NAMALWA (cell line): ENCODE measurements around the gene IQCM.

Source experiments
- DNase-seq: peaks from one replicate; pipeline ENCODE4 v3.0.0-alpha.2; 2015; ENCODE audit warnings: low spot score

Gene IQCM

DNA sequence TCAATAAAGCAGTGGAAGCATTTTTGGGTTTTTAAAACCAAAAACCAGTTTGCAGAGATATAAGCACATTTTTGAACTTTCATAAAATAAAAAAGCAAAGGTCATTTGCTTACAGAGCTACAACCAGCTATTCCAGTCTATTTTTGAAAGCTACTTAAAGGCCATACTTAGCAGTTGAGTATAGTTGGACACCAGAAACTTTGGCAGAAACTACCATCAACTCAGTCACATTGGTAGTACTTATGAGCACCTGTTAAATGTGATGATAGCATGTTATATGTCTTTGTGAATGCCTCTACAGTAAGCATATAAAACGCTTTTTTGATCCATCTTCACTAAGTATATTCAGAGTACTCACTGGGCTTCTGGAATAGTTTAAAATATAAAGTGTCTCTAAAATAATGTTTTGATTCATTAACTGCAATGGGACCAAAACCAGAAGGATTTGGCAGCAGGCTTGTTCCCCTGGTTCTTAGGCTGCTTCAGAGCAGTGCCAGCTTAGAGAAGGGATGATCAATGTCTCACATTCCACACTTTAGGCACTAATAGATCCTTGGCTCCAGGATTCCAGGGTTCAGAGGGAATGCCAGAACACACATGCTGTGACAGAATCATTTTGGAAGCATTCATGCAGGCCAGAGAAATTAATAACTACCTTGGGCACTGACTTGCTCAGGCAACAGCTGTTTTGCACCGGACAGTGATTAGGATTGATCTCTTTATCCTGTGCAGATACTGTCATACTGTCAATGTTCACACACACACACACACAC lies 103.9 kb downstream of the IQCM start:
- DNase-seq: no peak

DNA sequence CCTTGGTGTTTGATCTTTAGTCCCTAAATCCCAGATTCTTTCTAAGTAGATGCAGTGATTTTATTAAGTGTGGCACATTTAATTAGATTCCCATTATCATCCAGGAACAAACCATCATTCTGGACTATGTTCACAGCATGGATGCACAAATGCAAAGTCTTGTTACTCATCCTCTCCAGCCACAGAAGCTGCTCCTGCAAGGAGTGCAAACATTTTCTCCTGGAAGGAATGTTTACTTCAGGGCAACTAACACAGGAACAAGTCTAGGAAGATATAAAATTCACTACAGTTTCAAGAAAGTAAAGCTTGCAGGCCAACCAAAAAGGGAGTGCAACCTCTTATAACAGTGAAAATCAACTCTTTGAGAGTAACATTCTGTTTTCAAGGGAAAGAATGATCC lies 106.0 kb downstream of the IQCM start:
- DNase-seq: no peak

DNA sequence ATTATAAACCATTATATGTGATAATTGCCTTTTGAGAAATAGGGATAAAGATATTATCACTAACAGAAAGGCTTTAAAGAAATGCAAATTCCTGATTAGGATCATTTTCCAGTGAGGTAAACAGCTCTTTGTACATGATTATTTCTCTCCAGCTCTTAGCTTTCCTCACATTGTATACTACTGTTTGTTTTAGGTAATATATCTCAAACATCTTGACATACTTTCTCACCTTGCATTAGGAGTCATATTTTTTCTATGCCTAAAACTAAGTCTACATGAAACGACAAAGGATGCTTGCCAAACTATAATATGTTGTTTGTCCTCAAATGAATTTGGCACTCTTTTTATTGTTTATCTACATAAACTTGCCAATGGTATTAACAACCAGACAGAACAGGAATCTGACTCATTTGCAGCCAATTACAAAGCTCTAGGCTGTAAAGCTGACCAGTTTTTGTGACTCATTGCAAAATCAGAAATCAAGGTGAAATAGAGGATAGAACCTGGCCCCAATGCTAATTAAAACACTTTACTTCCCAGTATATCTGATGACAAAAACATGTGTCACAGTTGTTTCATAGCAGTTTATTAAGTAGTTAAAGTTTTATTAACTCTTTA lies 107.0 kb downstream of the IQCM start:
- DNase-seq: no peak

DNA sequence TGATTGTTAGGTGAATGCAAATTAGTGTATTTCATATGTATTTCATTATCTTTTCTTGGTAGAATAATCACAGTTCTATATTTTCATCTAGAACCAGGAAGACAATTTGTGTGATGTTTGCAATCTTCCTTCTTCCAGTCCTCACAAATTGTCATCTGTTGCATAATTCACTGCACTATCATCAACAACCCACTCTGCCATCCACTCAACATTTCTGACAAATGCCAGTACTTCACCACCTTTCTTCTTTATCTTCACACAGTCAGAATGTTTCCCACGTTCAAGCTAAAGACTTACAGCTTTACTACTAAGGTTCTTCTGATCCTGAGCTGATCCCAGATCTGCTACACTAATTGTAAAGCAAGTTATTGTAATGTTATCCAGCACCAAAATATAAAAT lies 107.8 kb downstream of the IQCM start:
- DNase-seq: no peak

DNA sequence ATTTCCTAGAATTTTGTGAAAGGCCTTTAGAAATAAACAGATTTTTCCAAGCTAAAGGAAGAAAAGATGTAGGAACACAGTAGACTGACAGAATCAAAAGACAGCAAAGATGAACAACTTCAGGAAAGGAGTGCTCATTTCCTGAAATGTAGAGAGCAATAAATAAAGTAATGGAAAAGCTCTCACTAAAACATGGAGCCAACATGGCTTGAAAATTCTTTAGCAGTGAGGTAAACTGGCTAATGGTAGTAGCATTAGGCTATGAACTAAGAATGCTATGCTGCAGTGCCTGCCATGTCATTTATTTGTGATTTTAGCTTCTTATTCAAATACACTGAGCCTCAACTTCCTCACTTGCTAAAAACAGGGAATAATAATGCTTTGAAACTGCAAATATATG lies 108.7 kb downstream of the IQCM start:
- DNase-seq: no peak

DNA sequence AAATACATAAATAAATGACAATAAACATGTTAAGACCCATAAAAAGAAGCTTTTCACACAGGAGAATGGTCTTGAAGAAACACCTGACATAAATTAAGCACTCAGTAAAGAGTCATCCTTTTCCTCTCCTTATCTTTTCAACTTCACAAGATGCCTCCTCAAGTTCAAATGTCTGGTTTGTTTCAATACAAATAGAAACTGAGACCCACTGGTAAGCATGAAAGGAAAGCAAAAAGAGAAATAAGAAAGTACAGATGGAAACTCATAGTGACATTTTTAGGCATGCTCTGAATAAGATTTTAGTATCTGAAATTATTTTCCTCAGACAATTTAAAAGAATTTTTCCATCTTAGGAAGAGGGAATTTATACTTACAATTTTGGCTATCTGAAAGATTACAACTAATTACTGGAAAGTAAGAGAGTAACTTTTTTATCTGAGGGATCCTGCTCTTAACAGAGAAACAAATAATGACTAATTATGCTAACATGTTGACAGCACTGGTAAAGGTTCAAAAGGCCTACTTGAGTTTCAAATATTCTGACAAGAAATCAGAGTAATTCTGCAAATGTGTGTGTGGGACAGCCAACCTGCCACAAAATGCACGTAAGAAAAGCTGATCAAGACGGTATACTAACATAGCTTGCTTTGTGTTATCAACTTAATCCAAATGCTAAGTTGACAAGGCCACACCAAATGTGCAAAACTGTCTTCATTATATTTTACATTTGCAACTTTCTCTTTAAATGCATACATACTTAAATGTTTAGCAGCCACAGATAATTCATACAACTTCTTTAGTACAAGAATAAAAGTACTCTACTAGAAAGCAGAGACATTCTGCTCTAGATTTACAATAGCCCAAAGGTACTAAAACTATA lies 113.0 kb downstream of the IQCM start:
- no peak for DNase-seq

DNA sequence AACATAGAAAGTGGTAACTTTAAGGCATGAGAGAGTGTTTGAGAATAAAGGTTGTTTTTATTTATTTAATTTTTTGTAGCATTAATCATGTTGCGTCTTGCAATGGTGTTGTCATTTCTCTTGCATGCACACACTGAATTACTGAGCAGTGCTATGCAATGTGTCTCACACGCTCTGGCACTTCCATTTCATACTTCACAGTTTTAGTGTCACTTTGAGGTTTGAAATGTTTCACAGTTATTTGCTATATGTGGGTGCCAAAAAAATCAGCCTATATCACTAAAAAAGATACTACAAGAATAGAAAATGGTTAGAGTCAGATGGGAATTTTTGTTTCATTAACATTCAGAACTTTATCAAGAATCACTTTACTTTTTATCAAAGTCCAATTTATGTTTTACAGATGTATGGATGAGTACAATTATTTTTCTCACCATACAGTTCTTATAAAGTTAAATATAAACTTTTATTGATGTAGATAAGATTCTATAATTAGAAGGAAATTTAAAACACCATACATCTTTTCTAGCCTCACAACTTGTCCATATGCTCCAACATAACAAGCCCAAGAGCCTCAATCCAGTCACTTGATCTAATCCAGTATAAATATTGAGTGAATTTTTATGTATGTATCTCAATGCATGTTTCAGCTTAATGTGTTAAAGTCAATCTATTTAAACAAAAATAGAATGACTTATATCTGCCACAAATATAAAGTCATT lies 114.0 kb downstream of the IQCM start:
- no peak for DNase-seq

DNA sequence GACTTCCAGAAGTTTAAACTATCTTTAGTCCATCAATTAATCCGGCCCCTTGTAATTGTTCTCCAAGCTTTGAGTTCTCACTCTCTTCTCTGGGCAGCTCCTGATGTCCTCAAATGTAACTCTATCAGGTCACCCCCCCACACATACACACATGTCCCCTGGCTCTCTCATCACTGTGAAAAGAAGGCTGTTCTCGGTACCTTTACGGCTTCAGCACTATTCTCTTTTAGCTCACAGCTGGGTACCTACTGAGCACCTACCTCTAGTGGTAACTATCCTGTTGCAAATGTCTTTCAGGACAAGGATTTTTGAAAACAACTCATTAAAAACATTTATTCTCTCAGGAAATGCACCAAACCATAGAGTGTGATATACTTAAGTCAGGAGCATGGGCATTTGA lies 115.4 kb downstream of the IQCM start:
- DNase-seq: no peak

DNA sequence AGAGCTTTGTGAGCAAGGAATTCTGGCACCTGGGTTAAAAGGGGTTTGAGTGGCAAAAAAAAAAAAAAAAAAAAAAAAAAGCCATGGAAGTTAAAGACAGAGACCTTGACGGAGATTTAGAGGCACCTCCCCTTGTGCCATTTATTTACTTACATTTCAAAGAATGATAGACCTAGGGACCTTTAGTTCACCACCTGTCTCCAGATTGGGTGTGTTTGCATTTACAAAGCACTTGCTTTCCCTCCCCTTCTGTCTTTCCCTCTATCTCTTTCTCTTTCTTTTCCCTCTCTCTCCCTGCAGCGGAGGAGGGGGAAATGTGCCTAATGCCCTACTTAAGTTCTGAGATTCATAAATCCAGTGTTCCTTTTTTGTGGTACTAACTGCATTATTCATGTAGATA lies 116.0 kb downstream of the IQCM start:
- DNase-seq: no peak

DNA sequence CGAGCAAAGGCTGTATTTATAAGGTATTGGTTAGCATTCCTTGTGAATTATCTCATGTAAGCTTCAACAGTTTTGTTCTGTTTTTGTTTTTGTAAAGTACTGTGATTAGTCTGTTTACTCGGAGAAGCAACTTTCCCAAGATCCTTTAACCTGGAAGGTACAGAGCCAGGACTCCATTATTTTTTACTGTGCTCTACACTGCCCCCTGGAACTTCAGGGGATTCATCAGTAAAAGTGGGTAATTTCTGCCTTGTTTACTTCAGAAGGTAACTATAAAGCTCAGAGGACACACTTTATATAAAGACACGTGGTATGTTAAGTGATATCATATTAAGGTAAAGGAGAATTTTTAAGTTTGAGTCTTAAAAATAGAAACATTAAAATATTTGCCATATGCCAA lies 124.9 kb downstream of the IQCM start:
- DNase-seq: peak; percentile 5

DNA sequence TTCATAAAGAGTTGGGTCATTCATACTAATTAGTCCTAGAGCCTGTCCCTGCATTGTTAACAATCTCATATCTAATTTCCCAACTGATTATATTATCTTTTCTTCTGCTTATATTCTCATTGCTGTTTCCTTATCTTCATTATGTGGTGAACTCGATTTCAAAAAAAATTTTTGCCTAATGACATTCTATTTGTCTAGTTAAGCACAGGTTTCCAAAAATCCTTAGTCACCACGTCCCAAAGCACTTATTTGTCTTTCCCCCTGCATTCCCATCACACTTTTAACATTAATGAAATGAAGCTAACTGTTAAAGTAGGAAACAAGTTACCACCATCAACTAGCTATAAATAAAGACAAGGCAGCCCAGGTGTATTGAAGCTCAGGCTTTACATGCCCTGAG lies 131.1 kb downstream of the IQCM start:
- no peak for DNase-seq

DNA sequence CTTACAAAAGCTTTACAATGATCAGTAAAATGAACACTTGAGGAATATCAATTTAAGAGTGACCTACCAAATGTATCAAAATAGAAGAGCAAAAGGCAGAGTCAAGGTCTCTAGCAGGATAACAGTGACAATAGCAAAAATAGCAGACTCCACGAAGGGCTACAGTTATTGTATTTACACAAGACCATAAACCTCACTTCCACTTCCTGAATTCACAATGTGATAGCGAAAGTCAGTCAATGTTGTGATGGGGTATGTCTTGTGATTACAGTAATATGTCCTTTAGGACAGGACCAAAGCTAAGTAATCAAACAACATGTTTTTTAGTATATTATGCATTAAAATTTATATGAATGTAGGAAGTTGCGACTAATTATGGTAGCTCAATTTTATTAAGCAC lies 139.6 kb downstream of the IQCM start:
- DNase-seq: peak; percentile 5

DNA sequence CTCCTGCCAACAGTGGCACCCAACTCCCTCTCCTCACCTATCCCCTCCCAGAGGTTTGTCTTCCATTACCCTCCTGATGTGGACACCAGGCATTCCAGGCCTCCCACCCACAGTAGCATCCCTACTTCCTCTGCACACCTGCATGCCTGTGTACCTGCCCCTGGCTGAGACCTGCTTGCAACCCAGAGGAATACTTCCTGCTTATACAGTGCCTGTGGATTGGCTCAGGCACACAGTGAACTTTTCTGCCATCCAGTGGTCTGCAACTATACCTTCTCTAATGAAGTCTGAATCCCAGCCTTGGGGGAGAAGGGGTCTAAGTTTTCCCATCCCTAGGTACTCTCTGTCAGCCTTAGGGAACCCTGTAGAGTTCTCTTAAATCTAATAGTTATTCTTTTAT lies 169.9 kb downstream of the IQCM start:
- DNase-seq: no peak

DNA sequence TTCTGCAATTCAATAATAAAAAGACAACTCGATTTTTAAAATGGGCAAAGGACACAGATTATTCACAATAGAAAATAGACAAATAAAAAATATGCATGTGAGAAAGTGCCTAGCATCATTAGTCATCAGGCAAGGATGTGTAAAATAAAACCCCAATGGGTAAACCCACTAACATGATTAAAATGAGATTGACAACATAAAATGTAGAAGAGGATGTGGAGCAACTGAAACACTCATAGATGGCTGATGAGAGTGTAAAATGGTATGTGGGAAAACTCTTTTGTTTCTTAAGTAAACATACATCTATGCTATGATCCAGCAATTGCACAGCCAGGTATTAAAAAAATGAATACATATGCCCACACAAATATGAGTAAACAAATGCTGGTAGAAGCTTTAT lies 177.6 kb downstream of the IQCM start:
- DNase-seq: no peak

DNA sequence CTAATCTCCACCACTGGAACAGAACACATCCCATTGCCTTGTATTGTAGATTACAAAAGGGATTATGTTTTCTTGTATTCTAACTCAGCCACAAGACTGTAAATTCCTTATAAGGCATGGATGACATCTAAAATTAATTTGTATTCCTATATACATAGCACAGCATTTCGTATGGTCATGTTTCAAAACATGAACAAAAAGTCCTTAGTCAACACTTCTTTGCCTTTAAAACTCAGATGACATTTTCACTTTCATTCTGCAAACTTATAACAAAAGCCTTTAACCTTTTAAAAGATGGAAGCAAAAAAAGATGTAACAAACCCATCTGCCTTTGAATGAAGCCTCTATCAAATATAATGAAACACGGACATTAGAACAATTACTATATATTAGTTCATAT lies 181.3 kb downstream of the IQCM start:
- DNase-seq: no peak

DNA sequence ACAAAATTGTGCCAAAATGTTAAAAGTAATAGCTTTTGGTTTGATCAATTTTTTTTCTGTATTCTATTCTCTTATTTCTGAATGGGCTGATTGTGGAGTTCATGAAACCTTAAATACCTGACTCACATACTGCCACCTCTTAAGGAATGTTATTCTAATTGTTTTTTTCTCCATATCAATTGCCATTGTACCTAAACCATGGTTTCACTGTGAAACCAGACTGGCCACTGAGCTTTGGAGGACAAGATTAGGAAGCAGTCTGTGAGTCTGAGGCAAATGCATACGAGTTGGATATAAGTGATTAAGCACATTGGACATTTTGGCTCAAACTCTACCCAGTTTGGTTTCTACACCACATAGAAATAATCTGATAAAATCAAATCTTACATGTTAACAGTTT lies 184.0 kb downstream of the IQCM start:
- no peak for DNase-seq

DNA sequence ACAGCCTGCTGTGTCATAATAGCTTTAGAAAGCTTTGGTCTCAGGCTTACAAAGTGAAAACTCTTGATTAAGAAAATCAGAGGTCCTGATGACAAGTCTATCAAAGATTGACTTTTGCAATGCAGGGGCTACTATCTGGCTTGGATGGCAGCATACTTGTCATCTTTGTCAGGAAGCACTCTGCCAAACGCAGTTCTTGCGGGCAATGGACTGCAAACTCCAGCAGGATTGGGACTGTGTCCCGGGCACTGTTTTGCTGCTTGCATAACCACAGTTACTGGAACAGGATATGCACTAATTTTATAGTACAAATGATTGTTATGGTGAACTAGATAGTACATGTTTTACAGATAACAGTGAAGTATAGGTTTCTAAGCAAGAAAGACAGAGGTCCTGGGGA lies 185.6 kb downstream of the IQCM start:
- no peak for DNase-seq

DNA sequence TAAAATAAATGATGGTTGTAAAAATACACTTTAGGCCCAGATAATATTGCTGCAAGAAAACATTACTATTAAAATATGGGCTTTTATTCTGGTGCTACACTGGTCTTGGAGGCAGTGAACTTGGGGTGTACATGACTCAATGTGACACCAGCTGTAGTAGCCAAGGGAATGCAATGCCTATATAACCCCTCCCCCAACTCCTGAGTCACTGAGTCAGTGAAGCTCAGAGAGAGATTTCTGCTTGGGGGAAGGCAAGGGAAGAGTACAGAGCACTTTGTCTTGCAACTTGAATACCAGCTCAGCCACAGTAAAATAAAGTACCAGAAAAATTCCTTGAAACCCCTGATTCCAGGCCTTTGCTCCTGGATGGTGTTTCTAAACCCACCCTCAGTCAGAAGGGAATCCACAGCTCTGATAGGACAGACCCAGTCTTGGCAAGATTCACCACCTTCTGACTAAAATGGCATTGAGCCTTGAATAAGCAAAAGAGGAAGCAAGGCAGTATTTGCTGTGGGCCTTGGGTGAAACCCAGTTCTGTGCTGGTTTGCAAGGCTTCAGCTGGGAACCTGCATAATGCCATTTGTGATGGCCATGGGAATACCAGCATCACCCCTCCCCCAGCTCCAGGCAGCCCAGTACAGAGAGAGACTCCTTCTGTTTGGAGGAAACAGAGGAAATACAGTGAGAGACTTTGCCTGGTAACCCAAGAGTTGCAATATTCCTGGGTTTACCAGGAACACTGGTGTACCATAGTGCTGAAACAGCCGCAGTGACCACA lies 209.9 kb downstream of the IQCM start:
- DNase-seq: no peak

DNA sequence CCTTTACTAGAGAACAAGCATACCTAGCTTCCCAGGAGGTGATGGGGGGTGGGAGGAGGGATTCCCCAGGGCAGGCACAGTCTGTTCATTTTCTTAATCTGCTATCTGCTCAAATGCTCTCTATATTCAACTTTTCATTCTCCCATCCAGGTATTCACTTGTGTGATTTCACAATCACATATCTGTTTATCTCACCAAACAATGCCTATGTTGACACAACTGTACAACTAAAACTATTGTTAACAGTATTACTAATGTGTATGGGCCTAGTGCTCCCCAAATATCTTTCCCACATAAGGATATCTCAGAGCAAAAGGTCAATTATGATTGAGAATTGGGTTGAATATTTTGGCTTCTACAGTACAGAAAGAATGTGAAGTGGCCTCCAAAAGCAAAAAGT lies 210.8 kb downstream of the IQCM start:
- DNase-seq: no peak

DNA sequence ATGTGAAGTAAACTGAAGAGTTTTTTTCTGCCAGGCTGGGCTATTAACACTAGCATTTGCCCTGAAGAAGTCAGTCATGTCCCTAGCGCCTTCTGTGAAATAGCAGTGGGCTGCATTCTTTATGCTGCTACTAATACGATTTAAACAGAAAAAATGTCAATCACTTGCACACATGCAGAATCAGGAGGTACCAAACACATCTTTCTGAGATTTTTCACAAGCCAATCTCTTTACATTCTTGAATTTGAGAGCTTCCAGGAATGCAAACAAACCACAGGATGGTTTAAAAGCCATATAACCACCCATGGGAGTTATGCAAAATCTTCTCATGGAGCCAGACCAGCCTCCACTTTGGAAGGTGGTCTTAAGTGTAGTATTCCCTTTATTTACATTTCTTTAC lies 220.1 kb downstream of the IQCM start:
- DNase-seq: no peak

DNA sequence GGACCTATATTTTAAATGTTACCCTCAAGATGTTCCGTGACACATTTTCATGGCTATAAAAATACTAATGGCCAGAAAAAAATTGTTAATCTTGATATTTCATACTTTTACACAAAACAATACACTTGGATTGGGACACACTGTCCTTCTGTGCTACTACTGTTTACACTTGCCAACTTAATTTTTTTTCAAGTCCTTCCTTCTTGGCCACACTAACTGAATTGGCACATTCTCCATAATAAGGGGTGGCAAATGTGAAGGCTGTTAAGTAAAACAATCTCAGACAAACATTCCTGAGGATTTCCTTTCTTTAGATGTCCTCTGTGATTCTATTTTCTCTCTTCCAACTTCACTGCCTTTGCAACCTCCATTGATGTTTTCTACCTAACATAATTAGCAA lies 225.8 kb downstream of the IQCM start:
- no peak for DNase-seq

DNA sequence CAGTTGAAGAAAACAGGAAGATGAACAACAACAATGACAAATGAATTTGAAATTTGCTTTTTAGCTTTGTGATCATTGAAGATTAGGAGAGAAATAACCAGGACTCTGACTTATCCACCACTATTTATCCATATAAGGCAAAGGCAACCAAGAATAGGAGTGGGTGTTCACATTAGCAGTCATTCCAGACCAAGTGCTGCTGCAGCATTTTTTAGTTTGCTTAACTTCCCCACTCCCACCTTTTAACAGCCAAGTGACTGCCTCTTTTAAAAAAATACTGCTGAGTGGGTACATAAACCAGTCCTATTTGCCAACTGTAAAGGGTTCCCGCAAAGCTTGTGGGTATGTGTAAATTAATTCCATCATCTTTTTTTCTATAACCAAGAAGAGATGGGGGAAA lies 230.9 kb downstream of the IQCM start:
- no peak for DNase-seq
